ENCODE measurements around the gene MS4A8. TPM values are rescaled to one million over a fixed set of nuclear protein-coding genes. Genes with fewer than 3 reads are reported as not detected.
"Not testable (repeated sequence)": the region's sequence is repeated elsewhere in the genome, so short reads cannot be mapped to it uniquely, and the experiment has no call there.

MS4A8 gene
- total and polyA plus RNA-seq, 4 donors = 0.40 to 2.8 (median 0.72) TPM; not detected in 1

DNA sequence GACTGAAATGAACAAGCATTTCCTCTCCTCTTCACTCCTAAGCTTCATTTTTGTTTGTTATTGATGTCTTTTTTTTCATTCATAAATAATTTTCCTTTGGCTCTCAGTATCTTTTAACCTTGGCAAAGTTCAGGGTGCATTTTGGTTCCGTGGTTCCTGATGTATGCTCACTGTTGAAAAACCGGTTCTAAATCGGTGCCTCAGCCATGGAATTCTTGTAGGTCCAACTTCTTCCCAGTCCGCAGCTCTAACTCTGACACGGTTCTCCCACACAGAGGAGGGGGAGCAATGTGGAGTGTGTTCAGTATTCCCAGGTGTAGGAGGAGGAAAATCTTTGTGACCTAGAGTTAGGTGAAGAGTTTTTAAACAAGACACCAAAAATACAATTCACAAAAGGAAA is 44.7 kb downstream of the MS4A8 start:
- Histone ChIP-seq H3K4me3 (ENCODE audit: low read depth, low read length) (no peak overlapping the region), H3K27ac (ENCODE audit: low read depth, low read length) (no peak overlapping the region), H3K9me3 (ENCODE audit: control insufficient read depth, insufficient read depth, low read length) (no peaks in the 10 kb centered on the region), H3K4me1 (ENCODE audit: control insufficient read depth, insufficient read depth, low read length) (no peaks in the 10 kb centered on the region), H3K27me3 (ENCODE audit: control insufficient read depth, insufficient read depth, low read length) (no peaks in the 10 kb centered on the region), H3K36me3 (ENCODE audit: control insufficient read depth, insufficient read depth, low read length) (no peaks in the 10 kb centered on the region)
- 90% methylated on average over 4 of the region's 5 CpGs for WGBS (ENCODE audit: insufficient coverage)
- DNase-seq (ENCODE audit: low read depth in 4 of 6, low spot score in 6 of 6) = no peak

DNA sequence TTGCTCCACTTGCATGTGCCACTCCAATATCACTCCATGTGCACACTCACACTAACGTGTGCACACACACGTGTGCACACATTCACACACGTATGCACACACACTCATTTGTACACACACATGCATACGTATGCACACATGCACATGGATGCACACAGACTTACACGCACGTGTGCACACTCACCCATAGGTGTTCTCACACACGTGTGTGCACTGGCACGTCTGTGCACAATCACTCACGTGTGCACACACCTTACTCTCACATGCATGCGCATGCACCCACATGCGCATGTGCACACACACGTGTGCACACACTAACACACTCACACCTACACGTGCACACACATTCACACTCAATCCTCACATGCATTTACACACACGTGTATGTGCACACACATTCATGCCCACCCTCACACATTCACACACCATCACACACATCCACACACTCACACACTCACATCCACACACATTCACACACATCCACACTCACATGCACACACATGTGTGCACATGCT is 48.0 kb downstream of the MS4A8 start:
- 94% methylated on average over 14 of the region's 14 CpGs for WGBS (ENCODE audit: insufficient coverage)
- DNase-seq (ENCODE audit: low read depth in 4 of 6, low spot score in 6 of 6) = no peak

DNA sequence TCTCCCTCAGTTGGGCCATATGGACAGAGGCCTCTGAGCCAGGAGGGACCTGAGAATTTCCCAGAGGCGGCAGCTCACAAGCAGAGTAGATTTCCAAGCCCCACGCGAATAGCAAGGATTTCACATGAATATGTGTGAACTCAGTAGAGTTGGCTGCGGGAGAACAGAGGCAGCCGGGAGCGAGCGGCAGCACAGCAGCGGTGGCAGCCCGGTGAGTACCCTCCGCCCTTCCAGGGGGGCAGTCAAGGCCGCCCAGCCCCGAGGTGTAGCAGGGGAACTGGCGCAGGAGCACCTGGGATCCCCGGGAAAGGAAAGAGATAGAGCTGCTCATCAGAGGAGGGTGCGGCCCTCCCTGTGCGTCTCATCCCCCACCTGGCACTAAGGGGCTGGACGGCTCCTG is 48.8 kb downstream of the MS4A8 start:
- Histone ChIP-seq H3K36me3 (ENCODE audit: control insufficient read depth, insufficient read depth, low read length) (no peaks in the 10 kb centered on the region), H3K4me3 (ENCODE audit: low read depth, low read length) (no peak overlapping the region), H3K27ac (ENCODE audit: low read depth, low read length) (no peak overlapping the region), H3K4me1 (ENCODE audit: control insufficient read depth, insufficient read depth, low read length) (no peaks in the 10 kb centered on the region), H3K27me3 (ENCODE audit: control insufficient read depth, insufficient read depth, low read length) (no peaks in the 10 kb centered on the region), H3K9me3 (ENCODE audit: control insufficient read depth, insufficient read depth, low read length) (no peaks in the 10 kb centered on the region)
- WGBS (ENCODE audit: insufficient coverage) = 88% methylated on average over 15 of the region's 17 CpGs
- no peak for DNase-seq (ENCODE audit: low read depth in 4 of 6, low spot score in 6 of 6)

More for the DNA sequence above, 48.0 kb downstream of the MS4A8 start:
- no peak overlapping the region for H3K27ac ChIP-seq (ENCODE audit: low read depth, low read length)
- no peak overlapping the region for H3K4me3 ChIP-seq (ENCODE audit: low read depth, low read length)
- H3K4me1 ChIP-seq (ENCODE audit: control insufficient read depth, insufficient read depth, low read length) = no peaks in the 10 kb centered on the region
- H3K36me3 ChIP-seq (ENCODE audit: control insufficient read depth, insufficient read depth, low read length) = no peaks in the 10 kb centered on the region
- no peaks in the 10 kb centered on the region for H3K9me3 ChIP-seq (ENCODE audit: control insufficient read depth, insufficient read depth, low read length)
- H3K27me3 ChIP-seq (ENCODE audit: control insufficient read depth, insufficient read depth, low read length) = no peaks in the 10 kb centered on the region

DNA sequence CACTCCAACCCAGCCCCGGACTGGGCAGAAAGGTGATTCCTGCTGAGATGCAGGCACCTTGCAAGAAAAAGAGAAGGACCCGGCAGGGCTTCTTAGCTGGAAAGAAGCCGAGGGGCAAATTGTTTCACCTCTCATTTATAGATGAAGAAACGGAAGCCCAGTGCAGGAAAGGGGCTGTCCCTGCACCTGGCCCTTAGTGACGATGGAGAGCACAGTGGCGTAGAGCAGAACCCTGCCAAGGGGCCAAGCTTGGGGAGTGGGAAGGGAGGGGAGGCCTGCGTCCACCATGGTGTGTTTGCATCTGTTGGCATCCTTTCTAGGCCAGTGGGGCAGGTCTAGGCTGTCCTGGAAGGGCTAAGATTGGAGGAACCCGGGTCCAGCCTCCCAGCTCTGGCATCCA is 49.4 kb downstream of the MS4A8 start:
- no peaks in the 10 kb centered on the region for H3K36me3 ChIP-seq (ENCODE audit: control insufficient read depth, insufficient read depth, low read length)
- no peaks in the 10 kb centered on the region for H3K9me3 ChIP-seq (ENCODE audit: control insufficient read depth, insufficient read depth, low read length)
- 80% methylated on average over 8 of the region's 8 CpGs for WGBS (ENCODE audit: insufficient coverage)
- no peaks in the 10 kb centered on the region for H3K27me3 ChIP-seq (ENCODE audit: control insufficient read depth, insufficient read depth, low read length)
- H3K4me1 ChIP-seq (ENCODE audit: control insufficient read depth, insufficient read depth, low read length) = no peaks in the 10 kb centered on the region
- no peak overlapping the region for H3K27ac ChIP-seq (ENCODE audit: low read depth, low read length)
- no peak overlapping the region for H3K4me3 ChIP-seq (ENCODE audit: low read depth, low read length)
- DNase-seq (ENCODE audit: low read depth in 4 of 6, low spot score in 6 of 6) = no peak

DNA sequence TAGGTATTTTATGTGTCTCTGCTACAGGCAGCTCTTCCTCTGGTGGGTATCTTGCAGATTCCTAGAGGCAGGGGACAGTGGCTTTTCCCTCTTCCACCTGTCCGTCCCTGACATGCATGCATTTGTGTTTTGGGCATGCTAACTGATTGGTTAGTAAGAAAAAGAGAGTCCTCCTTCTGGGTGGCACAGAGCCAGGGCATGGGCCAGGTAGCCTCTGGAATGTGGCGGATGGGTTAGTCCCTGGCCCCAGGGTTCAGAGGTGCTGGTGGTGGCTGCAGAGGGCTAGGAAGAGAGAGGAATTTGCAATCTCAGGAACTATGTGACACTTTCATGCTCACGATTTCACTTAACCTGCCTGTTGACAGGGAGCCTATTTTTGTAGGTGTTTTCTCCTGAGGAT is 51.5 kb downstream of the MS4A8 start:
- 90% methylated on average over 3 of the region's 3 CpGs for WGBS (ENCODE audit: insufficient coverage)
- Histone ChIP-seq H3K9me3 (ENCODE audit: control insufficient read depth, insufficient read depth, low read length) (no peaks in the 10 kb centered on the region), H3K36me3 (ENCODE audit: control insufficient read depth, insufficient read depth, low read length) (no peaks in the 10 kb centered on the region), H3K4me1 (ENCODE audit: control insufficient read depth, insufficient read depth, low read length) (no peaks in the 10 kb centered on the region), H3K27ac (ENCODE audit: low read depth, low read length) (no peak overlapping the region), H3K4me3 (ENCODE audit: low read depth, low read length) (no peak overlapping the region), H3K27me3 (ENCODE audit: control insufficient read depth, insufficient read depth, low read length) (no peaks in the 10 kb centered on the region)
- no peak for DNase-seq (ENCODE audit: low read depth in 4 of 6, low spot score in 6 of 6)

DNA sequence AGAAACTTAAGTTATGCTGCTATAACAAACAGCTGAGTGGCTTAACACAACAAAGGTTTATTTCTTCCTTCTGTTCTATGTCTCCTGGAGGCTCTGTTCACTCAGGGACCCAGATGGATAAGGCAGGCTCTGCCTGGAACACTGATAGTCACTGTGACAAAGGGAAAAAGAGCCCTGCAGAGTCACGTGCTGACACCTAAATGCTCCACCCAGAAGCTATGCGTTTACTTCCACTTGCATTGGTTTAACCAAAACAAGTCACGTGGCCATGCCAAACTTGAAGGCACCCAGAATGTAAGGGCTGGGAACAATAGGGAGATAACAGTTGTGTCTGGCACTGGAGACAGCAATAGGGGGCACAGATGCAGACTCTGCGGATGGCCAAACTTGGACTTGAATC is 53.9 kb downstream of the MS4A8 start:
- Histone ChIP-seq H3K36me3 (ENCODE audit: control insufficient read depth, insufficient read depth, low read length) (no peaks in the 10 kb centered on the region), H3K4me1 (ENCODE audit: control insufficient read depth, insufficient read depth, low read length) (no peaks in the 10 kb centered on the region), H3K27me3 (ENCODE audit: control insufficient read depth, insufficient read depth, low read length) (no peaks in the 10 kb centered on the region), H3K27ac (ENCODE audit: low read depth, low read length) (no peak overlapping the region), H3K9me3 (ENCODE audit: control insufficient read depth, insufficient read depth, low read length) (no peaks in the 10 kb centered on the region), H3K4me3 (ENCODE audit: low read depth, low read length) (no peak overlapping the region)
- no peak for DNase-seq (ENCODE audit: low read depth in 4 of 6, low spot score in 6 of 6)
- 71% methylated on average over 3 of the region's 4 CpGs for WGBS (ENCODE audit: insufficient coverage)

DNA sequence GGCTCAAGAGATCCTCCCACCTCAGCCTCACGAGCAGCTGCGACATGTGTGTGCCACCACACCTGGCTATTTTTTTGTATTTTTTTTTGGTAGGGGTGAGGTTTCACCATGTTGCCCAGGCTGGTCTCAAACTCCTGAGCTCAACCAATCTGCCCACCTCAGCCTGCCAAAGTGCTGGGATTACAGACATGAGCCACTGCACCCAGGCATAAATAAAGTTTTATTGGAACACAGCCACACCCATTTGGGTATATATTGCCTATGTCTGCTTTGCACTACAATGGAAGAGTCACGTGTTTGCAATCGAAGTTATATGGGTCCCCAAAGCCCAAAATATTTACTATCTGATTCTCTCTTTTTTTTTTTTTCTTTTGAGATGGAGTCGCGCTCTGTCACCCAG is 55.5 kb downstream of the MS4A8 start:
- Histone ChIP-seq H3K36me3 (ENCODE audit: control insufficient read depth, insufficient read depth, low read length) (no peaks in the 10 kb centered on the region), H3K27ac (ENCODE audit: low read depth, low read length) (no peak overlapping the region), H3K9me3 (ENCODE audit: control insufficient read depth, insufficient read depth, low read length) (no peaks in the 10 kb centered on the region), H3K27me3 (ENCODE audit: control insufficient read depth, insufficient read depth, low read length) (no peaks in the 10 kb centered on the region), H3K4me1 (ENCODE audit: control insufficient read depth, insufficient read depth, low read length) (no peaks in the 10 kb centered on the region), H3K4me3 (ENCODE audit: low read depth, low read length) (no peak overlapping the region)
- no peak for DNase-seq (ENCODE audit: low read depth in 4 of 6, low spot score in 6 of 6)
- 100% methylated on average over 2 of the region's 6 CpGs for WGBS (ENCODE audit: insufficient coverage)

DNA sequence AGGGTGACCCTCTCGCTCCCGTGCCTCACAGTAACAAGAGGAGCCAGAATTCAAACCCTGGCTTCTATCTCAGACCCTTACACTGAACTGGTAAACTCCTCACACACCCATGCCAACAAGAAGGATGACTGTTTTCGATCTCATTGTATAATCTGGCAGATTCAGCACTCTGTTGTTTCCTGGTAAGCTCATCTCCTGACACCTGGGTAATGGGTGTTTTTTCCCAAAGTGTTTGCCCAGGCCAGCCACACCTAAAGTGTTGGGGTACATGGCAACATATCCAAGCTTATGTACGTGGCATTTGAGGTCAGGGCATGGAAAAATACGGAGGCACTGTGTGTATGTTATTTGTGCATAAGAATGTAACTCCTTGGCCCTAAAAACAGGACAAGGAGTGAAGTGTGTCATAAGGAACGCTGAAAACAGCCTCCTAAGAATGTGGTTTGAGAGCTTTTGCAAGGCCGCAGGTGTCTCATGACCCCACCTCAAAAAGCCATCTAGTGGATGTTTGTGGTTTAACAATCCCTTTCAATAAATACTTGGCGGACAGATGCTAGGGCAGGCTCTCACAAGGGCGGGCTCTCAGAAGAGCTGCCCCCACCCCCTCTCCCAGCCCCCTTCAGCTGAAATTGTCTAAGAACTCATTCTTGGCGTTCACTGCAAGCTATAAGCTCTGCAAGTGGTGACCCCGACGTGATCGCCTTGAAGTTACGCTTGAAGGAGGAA is 57.1 kb downstream of the MS4A8 start, which contains the start of gene MS4A15:
TSS of gene MS4A15 (plus strand) at position 561 of the 726 bp plus-strand sequence. CDS start 6,867 bp downstream, outside the sequence.
- H3K27ac ChIP-seq (ENCODE audit: low read depth, low read length) = no peak within 1 kb of the TSS
- no peak for DNase-seq (ENCODE audit: low read depth in 4 of 6, low spot score in 6 of 6)
- no peak within 1 kb of the TSS for H3K4me3 ChIP-seq (ENCODE audit: low read depth, low read length)
- no peaks in the 10 kb centered on the region for H3K9me3 ChIP-seq (ENCODE audit: control insufficient read depth, insufficient read depth, low read length)
- WGBS (ENCODE audit: insufficient coverage) = 59% methylated on average over 8 of the region's 14 CpGs
- H3K4me1 ChIP-seq (ENCODE audit: control insufficient read depth, insufficient read depth, low read length) = no peaks in the 10 kb centered on the region
- no peaks in the 10 kb centered on the region for H3K36me3 ChIP-seq (ENCODE audit: control insufficient read depth, insufficient read depth, low read length)
- H3K27me3 ChIP-seq (ENCODE audit: control insufficient read depth, insufficient read depth, low read length) = no peaks in the 10 kb centered on the region

DNA sequence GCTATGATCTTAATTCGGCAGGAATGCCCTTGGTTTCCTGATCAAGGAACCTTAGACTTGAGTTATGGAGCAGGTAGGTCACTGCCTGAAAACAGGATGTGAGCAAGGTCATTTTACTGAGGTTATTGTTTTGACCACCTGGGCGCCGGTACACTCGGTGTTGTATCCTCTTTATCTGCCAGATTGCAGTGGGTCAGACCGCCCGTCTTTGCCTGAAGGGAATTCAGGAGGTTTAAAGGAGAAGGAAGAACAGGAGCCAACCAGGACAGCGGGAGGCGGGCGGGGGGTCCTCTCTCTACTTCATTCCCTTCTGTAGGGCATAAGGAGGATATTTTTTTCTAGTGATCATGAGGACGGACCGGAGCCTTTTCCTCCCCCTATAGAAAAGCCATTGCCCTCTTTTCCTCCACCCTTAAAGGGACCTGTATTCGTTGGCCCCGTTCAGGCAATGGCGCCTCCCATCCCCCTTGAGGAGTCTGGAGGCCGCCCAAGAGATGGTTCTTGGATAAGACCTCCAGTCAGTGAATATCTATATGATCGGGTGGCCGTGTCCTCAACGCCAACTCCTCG is 57.9 kb downstream of the MS4A8 start:
- 94% methylated on average over 14 of the region's 19 CpGs for WGBS (ENCODE audit: insufficient coverage)
- Histone ChIP-seq H3K4me1 (ENCODE audit: control insufficient read depth, insufficient read depth, low read length) (no peaks in the 10 kb centered on the region), H3K4me3 (ENCODE audit: low read depth, low read length) (no peak overlapping the region), H3K9me3 (ENCODE audit: control insufficient read depth, insufficient read depth, low read length) (no peaks in the 10 kb centered on the region), H3K27me3 (ENCODE audit: control insufficient read depth, insufficient read depth, low read length) (no peaks in the 10 kb centered on the region), H3K27ac (ENCODE audit: low read depth, low read length) (no peak overlapping the region), H3K36me3 (ENCODE audit: control insufficient read depth, insufficient read depth, low read length) (no peaks in the 10 kb centered on the region)
- DNase-seq (ENCODE audit: low read depth in 4 of 6, low spot score in 6 of 6) = no peak

DNA sequence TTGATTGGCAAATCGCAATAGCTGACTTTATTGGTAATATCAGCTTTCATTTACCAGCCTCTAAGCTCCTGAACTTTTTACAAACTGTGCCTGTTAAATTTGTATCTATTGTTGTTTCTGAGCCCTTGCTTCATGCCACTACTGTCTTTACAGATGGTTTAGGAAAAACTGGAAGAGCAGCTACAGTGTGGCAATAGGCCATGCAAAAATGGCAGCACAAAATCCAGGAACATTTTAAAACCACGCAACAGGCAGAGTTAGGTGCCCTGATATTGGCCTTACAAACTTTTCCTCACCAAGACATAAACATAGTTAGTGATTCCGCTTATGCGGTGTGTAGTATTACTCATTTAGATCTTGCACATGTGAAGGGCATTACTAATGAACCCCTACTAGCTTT is 59.3 kb downstream of the MS4A8 start:
- not testable (repeated sequence) for H3K9me3 ChIP-seq (ENCODE audit: control insufficient read depth, insufficient read depth, low read length); H3K27me3 ChIP-seq (ENCODE audit: control insufficient read depth, insufficient read depth, low read length); DNase-seq (ENCODE audit: low read depth in 4 of 6, low spot score in 6 of 6); H3K4me1 ChIP-seq (ENCODE audit: control insufficient read depth, insufficient read depth, low read length); H3K4me3 ChIP-seq (ENCODE audit: low read depth, low read length); H3K36me3 ChIP-seq (ENCODE audit: control insufficient read depth, insufficient read depth, low read length); H3K27ac ChIP-seq (ENCODE audit: low read depth, low read length)
- no CpG with 5 or more reads among the region's 4 CpGs for WGBS (ENCODE audit: insufficient coverage)
